K562 (cell line): Measurements from ENCODE around the gene UBAC2. TPM values are rescaled to one million over a fixed set of nuclear protein-coding genes. Genes with fewer than 3 reads are reported as not detected.

Experiments
- ATF1 ChIP-seq, 2 experiments: fragments of 450-650 bp in 1 of 2; IDR thresholded peaks; 2 replicates each; pipeline ENCODE4 v1.6.1; 2016; ENCODE audit warnings: missing compliant biosample characterization in 1 of 2, missing genetic modification characterization in 1 of 2
- EGR1 ChIP-seq: fragments of 450-650 bp; conservative IDR thresholded peaks from 2 replicates; pipeline ENCODE4 v1.6.1; 2017; ENCODE audit warnings: mild to moderate bottlenecking
- EP300 ChIP-seq: IDR thresholded peaks from 2 replicates; pipeline ENCODE4 v1.6.1; 2012; ENCODE audit warnings: low read length, improper control_type of control experiment
- EP400 ChIP-seq: fragments of 450-650 bp; IDR thresholded peaks from 2 replicates; pipeline ENCODE4 v1.6.1; 2017; ENCODE audit warnings: antibody characterized with exemption, mild to moderate bottlenecking, moderate library complexity
- HNRNPL ChIP-seq: fragments of 200-400 bp; formaldehyde crosslinking; IDR thresholded peaks from 2 replicates; pipeline ENCODE4 v1.6.1; 2017; ENCODE audit warnings: low read depth, mild to moderate bottlenecking, low read length
- NCOR1 ChIP-seq: fragments of 450-650 bp; IDR thresholded peaks from 2 replicates; pipeline ENCODE4 v1.6.1; 2016; ENCODE audit warnings: mild to moderate bottlenecking, moderate library complexity
- ZNF175 ChIP-seq: fragments of 200-800 bp; sonication (Bioruptor generic); IDR thresholded peaks from 2 replicates; pipeline ENCODE4 v1.6.1; 2016; ENCODE audit warnings: low read depth, mild to moderate bottlenecking, missing genetic modification characterization, missing compliant biosample characterization
- ZSCAN29 ChIP-seq: fragments of 450-650 bp; IDR thresholded peaks from 2 replicates; pipeline ENCODE4 v1.6.1; 2017
- polyA plus RNA-seq, 8 experiments: library from polyadenylated mRNA; depleted of rRNA in 4 of 8; stranded (reverse) in 5 of 8; unstranded in 3 of 8; fragments of >200 nt; fragmentation: Nextera tagmentation in 2 of 8; fragmentation: Illumina TruSeq in 1 of 8; extraction: Ambion mirVana in 2 of 8; extraction: Trizol in 1 of 8; gene quantifications; 2 replicates each; pipeline versions ENCODE4 v1.2.1 to v1.2.3, GENCODE V29; 2011 to 2014; ENCODE audit warnings: inconsistent platforms in 1 of 8, missing spikeins in 1 of 8
- total RNA-seq, 7 experiments: library from RNA; depleted of rRNA in 6 of 7; stranded (reverse); fragments of >200 nt in 6 of 7; fragmentation: Illumina TruSeq in 2 of 7; extraction: Trizol in 2 of 7; gene quantifications; 2 replicates each; pipeline versions ENCODE4 v1.2.1 to v1.2.3, GENCODE V29; 2011 to 2021; ENCODE audit warnings: low replicate concordance in 1 of 7
- TF ChIP-seq, protein P1 (sequence below): fragments of 450-650 bp; IDR thresholded peaks from 2 replicates; pipeline ENCODE4 v1.6.1; 2016
- TF ChIP-seq, protein P2 (sequence below): fragments of 450-650 bp; IDR thresholded peaks from 2 replicates; pipeline ENCODE4 v1.6.1; 2017; ENCODE audit warnings: mild to moderate bottlenecking, moderate library complexity
- TF ChIP-seq, protein P3 (sequence below), 2 experiments: IDR thresholded peaks in 1 of 2; conservative IDR thresholded peaks in 1 of 2; 2 replicates each; pipeline ENCODE4 v1.6.1; 2016; ENCODE audit warnings: low read depth in 2 of 2, mild to moderate bottlenecking in 1 of 2, missing compliant biosample characterization in 1 of 2, missing genetic modification characterization in 1 of 2, moderate library complexity in 1 of 2
- TF ChIP-seq, protein P4 (sequence below): fragments of 200-400 bp; formaldehyde crosslinking; IDR thresholded peaks from 2 replicates; pipeline ENCODE4 v1.6.1; 2017; ENCODE audit warnings: mild to moderate bottlenecking, low read depth, low read length, moderate library complexity
- TF ChIP-seq, protein P5 (sequence below): fragments of 200-800 bp; sonication (Bioruptor generic); IDR thresholded peaks from 2 replicates; pipeline ENCODE4 v1.6.1; 2017; ENCODE audit warnings: missing genetic modification characterization, missing compliant biosample characterization
- TF ChIP-seq, protein P6 (sequence below): fragments of 250-450 bp; sonication (Bioruptor Pico); IDR thresholded peaks from 2 replicates; pipeline ENCODE4 v1.9.0; 2021; ENCODE audit warnings: mild to moderate bottlenecking, inconsistent platforms

Gene UBAC2
- total and polyA plus RNA-seq, 9 of the 15 experiments (the other 6 are each of a cell fraction or from before 2014, with no cell fraction given), result 6.0 to 84.1 (median 32.3) TPM

DNA sequence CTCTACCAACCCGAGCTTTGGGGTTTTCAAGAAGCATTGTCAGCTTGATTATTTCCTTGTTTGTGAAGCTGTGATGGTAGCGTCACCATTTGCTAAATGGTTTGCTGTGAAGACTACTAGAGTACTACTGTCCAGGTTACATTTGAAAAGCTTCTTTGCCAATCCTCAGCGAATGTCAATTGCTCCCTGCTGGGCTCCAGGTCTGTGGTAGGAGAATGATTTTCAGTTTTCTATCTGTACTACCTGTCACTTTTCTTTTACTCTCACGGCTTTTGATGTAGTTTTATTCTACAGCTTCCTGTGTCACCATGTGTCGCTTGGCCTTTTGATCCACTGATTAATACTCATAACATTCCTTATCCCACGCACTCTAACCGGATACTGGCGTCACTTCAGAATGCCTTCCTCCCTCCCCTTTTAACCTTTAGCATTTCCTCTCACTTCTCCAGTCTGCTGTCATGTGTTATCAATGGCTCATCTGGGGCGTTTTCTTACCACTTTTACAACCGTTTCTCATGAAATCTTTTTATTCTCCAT, 114.1 kb downstream of the UBAC2 start (continued):
- TF ChIP-seq, protein P1, sequence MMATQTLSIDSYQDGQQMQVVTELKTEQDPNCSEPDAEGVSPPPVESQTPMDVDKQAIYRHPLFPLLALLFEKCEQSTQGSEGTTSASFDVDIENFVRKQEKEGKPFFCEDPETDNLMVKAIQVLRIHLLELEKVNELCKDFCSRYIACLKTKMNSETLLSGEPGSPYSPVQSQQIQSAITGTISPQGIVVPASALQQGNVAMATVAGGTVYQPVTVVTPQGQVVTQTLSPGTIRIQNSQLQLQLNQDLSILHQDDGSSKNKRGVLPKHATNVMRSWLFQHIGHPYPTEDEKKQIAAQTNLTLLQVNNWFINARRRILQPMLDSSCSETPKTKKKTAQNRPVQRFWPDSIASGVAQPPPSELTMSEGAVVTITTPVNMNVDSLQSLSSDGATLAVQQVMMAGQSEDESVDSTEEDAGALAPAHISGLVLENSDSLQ, result peak; percentile 68
- TF ChIP-seq, protein P2, sequence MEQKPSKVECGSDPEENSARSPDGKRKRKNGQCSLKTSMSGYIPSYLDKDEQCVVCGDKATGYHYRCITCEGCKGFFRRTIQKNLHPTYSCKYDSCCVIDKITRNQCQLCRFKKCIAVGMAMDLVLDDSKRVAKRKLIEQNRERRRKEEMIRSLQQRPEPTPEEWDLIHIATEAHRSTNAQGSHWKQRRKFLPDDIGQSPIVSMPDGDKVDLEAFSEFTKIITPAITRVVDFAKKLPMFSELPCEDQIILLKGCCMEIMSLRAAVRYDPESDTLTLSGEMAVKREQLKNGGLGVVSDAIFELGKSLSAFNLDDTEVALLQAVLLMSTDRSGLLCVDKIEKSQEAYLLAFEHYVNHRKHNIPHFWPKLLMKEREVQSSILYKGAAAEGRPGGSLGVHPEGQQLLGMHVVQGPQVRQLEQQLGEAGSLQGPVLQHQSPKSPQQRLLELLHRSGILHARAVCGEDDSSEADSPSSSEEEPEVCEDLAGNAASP, result no peak
- TF ChIP-seq EGR1 (peak; percentile 83), ZSCAN29 (no peak), ATF1 (CRISPR knock-in tag; IDR thresholded peaks at IDR 0.05) (no peak), ATF1 (tag; IDR thresholded peaks at IDR 0.05) (peak; percentile 49; the same call in 1 of the 2 replicates), HNRNPL (no peak), EP300 (peak; percentile 82; the same call in 1 of the 2 replicates), EP400 (0 out of 2 replicates have a peak, but pooled peaks have one; percentile 35), NCOR1 (peak; percentile 27; the same call in 1 of the 2 replicates), ZNF175 (CRISPR knock-in tag) (0 out of 2 replicates have a peak, but pooled peaks have one; percentile 32)
- TF ChIP-seq, protein P3, sequence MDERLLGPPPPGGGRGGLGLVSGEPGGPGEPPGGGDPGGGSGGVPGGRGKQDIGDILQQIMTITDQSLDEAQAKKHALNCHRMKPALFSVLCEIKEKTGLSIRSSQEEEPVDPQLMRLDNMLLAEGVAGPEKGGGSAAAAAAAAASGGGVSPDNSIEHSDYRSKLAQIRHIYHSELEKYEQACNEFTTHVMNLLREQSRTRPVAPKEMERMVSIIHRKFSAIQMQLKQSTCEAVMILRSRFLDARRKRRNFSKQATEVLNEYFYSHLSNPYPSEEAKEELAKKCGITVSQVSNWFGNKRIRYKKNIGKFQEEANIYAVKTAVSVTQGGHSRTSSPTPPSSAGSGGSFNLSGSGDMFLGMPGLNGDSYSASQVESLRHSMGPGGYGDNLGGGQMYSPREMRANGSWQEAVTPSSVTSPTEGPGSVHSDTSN (CRISPR knock-in tag; IDR thresholded peaks at IDR 0.05; ENCODE audit: low read depth), result no peak
- TF ChIP-seq, protein P3 (tag; conservative IDR thresholded peaks at IDR 0.05; ENCODE audit: low read depth), result peak; percentile 47
- TF ChIP-seq, protein P4, sequence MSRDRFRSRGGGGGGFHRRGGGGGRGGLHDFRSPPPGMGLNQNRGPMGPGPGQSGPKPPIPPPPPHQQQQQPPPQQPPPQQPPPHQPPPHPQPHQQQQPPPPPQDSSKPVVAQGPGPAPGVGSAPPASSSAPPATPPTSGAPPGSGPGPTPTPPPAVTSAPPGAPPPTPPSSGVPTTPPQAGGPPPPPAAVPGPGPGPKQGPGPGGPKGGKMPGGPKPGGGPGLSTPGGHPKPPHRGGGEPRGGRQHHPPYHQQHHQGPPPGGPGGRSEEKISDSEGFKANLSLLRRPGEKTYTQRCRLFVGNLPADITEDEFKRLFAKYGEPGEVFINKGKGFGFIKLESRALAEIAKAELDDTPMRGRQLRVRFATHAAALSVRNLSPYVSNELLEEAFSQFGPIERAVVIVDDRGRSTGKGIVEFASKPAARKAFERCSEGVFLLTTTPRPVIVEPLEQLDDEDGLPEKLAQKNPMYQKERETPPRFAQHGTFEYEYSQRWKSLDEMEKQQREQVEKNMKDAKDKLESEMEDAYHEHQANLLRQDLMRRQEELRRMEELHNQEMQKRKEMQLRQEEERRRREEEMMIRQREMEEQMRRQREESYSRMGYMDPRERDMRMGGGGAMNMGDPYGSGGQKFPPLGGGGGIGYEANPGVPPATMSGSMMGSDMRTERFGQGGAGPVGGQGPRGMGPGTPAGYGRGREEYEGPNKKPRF, result no peak
- TF ChIP-seq, protein P5, sequence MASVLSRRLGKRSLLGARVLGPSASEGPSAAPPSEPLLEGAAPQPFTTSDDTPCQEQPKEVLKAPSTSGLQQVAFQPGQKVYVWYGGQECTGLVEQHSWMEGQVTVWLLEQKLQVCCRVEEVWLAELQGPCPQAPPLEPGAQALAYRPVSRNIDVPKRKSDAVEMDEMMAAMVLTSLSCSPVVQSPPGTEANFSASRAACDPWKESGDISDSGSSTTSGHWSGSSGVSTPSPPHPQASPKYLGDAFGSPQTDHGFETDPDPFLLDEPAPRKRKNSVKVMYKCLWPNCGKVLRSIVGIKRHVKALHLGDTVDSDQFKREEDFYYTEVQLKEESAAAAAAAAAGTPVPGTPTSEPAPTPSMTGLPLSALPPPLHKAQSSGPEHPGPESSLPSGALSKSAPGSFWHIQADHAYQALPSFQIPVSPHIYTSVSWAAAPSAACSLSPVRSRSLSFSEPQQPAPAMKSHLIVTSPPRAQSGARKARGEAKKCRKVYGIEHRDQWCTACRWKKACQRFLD, result peak; percentile 50; the same call in 1 of the 2 replicates
- TF ChIP-seq, protein P6, sequence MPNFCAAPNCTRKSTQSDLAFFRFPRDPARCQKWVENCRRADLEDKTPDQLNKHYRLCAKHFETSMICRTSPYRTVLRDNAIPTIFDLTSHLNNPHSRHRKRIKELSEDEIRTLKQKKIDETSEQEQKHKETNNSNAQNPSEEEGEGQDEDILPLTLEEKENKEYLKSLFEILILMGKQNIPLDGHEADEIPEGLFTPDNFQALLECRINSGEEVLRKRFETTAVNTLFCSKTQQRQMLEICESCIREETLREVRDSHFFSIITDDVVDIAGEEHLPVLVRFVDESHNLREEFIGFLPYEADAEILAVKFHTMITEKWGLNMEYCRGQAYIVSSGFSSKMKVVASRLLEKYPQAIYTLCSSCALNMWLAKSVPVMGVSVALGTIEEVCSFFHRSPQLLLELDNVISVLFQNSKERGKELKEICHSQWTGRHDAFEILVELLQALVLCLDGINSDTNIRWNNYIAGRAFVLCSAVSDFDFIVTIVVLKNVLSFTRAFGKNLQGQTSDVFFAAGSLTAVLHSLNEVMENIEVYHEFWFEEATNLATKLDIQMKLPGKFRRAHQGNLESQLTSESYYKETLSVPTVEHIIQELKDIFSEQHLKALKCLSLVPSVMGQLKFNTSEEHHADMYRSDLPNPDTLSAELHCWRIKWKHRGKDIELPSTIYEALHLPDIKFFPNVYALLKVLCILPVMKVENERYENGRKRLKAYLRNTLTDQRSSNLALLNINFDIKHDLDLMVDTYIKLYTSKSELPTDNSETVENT (CRISPR knock-in tag), result no peak
